Spleen (tissue), 11 donors: ENCODE data around the gene POLDIP3. TPM values are rescaled to one million over a fixed set of nuclear protein-coding genes. Genes with fewer than 3 reads are reported as not detected.

Experiments used
- DNase-seq: peaks from one replicate; pipeline ENCODE4 v3.0.0-alpha.2; 2020
- H3K27ac ChIP-seq, 8 donors: fragments of 200-600 bp; sonication (generic) in 7 of 8; 1 replicate in 4 of 8; 2 replicates in 4 of 8; pipeline versions ENCODE4 v1.5.0 to v1.8.0; 2016 to 2021; ENCODE audit warnings: inconsistent platforms in 4 of 8, mild to moderate bottlenecking in 4 of 8, moderate library complexity in 1 of 8
- H3K27me3 ChIP-seq, 7 donors: fragments of 200-600 bp; sonication (generic) in 6 of 7; replicated peaks in 1 of 7; 1 replicate in 4 of 7; 2 replicates in 3 of 7; pipeline versions ENCODE4 v1.5.0 to v1.8.0; 2016 to 2021; ENCODE audit warnings: inconsistent platforms in 3 of 7, mild to moderate bottlenecking in 1 of 7
- H3K36me3 ChIP-seq, 6 donors: fragments of 200-600 bp; sonication (generic) in 5 of 6; 1 replicate in 4 of 6; 2 replicates in 2 of 6; pipeline versions ENCODE4 v1.5.0 to v1.8.0; 2016 to 2021; ENCODE audit warnings: inconsistent platforms in 2 of 6
- H3K4me1 ChIP-seq, 6 donors: fragments of 200-600 bp; sonication (generic) in 5 of 6; 1 replicate in 3 of 6; 2 replicates in 3 of 6; pipeline versions ENCODE4 v1.5.0 to v1.8.0; 2016 to 2021; ENCODE audit warnings: inconsistent platforms in 3 of 6
- H3K4me3 ChIP-seq, 8 donors: fragments of 200-600 bp; sonication (generic) in 7 of 8; 1 replicate in 4 of 8; 2 replicates in 4 of 8; pipeline versions ENCODE4 v1.5.0 to v1.8.0; 2016 to 2021; ENCODE audit warnings: inconsistent platforms in 4 of 8, mild to moderate bottlenecking in 4 of 8, moderate library complexity in 2 of 8
- H3K9me3 ChIP-seq, 8 donors: fragments of 200-600 bp; sonication (generic) in 7 of 8; 1 replicate in 4 of 8; 2 replicates in 4 of 8; pipeline versions ENCODE4 v1.5.0 to v1.8.0; 2016 to 2021; ENCODE audit warnings: inconsistent platforms in 4 of 8
- POLR2A ChIP-seq, 3 donors: fragments of 450-650 bp; IDR thresholded peaks; one replicate each; pipeline ENCODE4 v1.5.1; 2017; ENCODE audit warnings: antibody characterized with exemption in 3 of 3, mild to moderate bottlenecking in 1 of 3
- POLR2AphosphoS5 ChIP-seq, 3 donors: sonication (generic); formaldehyde crosslinking; IDR thresholded peaks; one replicate each; pipeline ENCODE4 v1.5.1; 2017; ENCODE audit warnings: antibody characterized with exemption in 3 of 3
- WGBS, 5 donors: extraction: QIAGEN DNeasy Blood & Tissue Kit in 3 of 5; methylation state at CpG; one replicate each; pipeline versions ENCODE4 v1.1.5 to v1.1.7; 2013 to 2018; 5-methylcytosine and 5-hydroxymethylcytosine counted together
- intact Hi-C: fragments of 100-400 bp; cut with DNase I; formaldehyde crosslinking; loops from one replicate; pipeline ENCODE4 v1.15.0; 2023; ENCODE audit warnings: low total_unique reads
- polyA plus RNA-seq, 3 donors: library from polyadenylated mRNA; stranded (reverse); fragments of 200-250 nt; gene quantifications; one replicate each; pipeline ENCODE4 v1.2.1, GENCODE V29; 2013
- total RNA-seq, 7 donors: library from RNA; depleted of rRNA in 3 of 7; stranded (reverse); fragments of >200 nt in 3 of 7; fragmentation: NEBNext Ultra II Directional in 4 of 7; extraction: Animal tissue kit (Norgen Biotek cat#: 25700) in 4 of 7; gene quantifications; one replicate each; pipeline versions ENCODE4 v1.1.0 to v1.2.1, GENCODE V29; 2016 to 2021
- TF ChIP-seq, protein P1 (sequence below), 11 experiments: fragments of 200-600 bp in 7 of 11; fragments of 450-650 bp in 4 of 11; sonication (generic) in 4 of 11; IDR thresholded peaks in 8 of 11; conservative IDR thresholded peaks in 3 of 11; 1 replicate in 7 of 11; 2 replicates in 4 of 11; pipeline versions ENCODE4 v1.4.0 to v1.8.0; 2016 to 2021; ENCODE audit warnings: antibody characterized with exemption in 11 of 11, inconsistent platforms in 4 of 11, mild to moderate bottlenecking in 1 of 11
- donor health status: healthy with polysubstance abuse.
- donor health status: DM: no; HTN: no; CAD: no; lungs with moderate emphysema.
- donor health status: DM: no; HTN: no; CAD: no.
- donor health status: Bipolar disorder and iron deficiency.
- donor health status: healthy.
- donor health status: DM: no; HTN: no; CAD: no.
- donor health status: DM: yes; HTN: yes; CAD: no.

POLDIP3 gene
- total and polyA plus RNA-seq, 10 donors, result 17.5 to 64.7 (median 40.7) TPM

DNA sequence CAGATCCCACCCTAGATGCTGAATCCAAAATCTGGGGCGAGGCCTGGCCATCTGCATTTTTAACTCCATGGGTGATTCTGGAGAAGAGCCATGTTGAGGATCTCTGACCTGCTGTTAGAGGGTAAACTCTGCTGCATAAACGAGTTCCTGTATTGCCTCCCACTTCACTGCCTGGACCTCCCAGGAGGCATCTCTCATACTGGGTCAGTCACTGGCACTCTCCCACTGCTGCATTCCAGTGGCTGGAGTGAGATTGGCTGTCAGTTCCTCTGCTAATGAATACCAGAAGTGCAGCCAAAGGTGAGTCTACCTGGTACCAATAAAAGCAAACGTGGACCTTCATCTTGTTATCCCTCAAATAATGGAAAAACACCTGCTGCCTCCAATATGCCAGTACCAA is 10.3 kb downstream of the POLDIP3 start:
- TF ChIP-seq, protein P1, sequence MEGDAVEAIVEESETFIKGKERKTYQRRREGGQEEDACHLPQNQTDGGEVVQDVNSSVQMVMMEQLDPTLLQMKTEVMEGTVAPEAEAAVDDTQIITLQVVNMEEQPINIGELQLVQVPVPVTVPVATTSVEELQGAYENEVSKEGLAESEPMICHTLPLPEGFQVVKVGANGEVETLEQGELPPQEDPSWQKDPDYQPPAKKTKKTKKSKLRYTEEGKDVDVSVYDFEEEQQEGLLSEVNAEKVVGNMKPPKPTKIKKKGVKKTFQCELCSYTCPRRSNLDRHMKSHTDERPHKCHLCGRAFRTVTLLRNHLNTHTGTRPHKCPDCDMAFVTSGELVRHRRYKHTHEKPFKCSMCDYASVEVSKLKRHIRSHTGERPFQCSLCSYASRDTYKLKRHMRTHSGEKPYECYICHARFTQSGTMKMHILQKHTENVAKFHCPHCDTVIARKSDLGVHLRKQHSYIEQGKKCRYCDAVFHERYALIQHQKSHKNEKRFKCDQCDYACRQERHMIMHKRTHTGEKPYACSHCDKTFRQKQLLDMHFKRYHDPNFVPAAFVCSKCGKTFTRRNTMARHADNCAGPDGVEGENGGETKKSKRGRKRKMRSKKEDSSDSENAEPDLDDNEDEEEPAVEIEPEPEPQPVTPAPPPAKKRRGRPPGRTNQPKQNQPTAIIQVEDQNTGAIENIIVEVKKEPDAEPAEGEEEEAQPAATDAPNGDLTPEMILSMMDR (IDR thresholded peaks at IDR 0.05 in 8 of 11, conservative IDR thresholded peaks at IDR 0.05 in 3 of 11), result no peak
- TF ChIP-seq POLR2AphosphoS5 (IDR thresholded peaks at IDR 0.05) (no peak), POLR2A (IDR thresholded peaks at IDR 0.05) (no peak)
- no peaks in the 10 kb centered on the region for H3K27me3 ChIP-seq
- H3K36me3 ChIP-seq, result peaks cover 0 to 100% (median 44%) of the 10 kb centered on the region in 6 donors
- peaks cover 6 to 84% (median 45%) of the 10 kb centered on the region in 6 donors for H3K4me1 ChIP-seq
- WGBS, 5 donors, result 66 to 87% (median 79%) methylated on average over 3 of the region's 3 CpGs
- H3K9me3 ChIP-seq, result no peaks in the 10 kb centered on the region
- no peak overlapping the region for H3K4me3 ChIP-seq
- intact Hi-C loops, result no loop called here
- DNase-seq, result no peak
- no peak overlapping the region for H3K27ac ChIP-seq

DNA sequence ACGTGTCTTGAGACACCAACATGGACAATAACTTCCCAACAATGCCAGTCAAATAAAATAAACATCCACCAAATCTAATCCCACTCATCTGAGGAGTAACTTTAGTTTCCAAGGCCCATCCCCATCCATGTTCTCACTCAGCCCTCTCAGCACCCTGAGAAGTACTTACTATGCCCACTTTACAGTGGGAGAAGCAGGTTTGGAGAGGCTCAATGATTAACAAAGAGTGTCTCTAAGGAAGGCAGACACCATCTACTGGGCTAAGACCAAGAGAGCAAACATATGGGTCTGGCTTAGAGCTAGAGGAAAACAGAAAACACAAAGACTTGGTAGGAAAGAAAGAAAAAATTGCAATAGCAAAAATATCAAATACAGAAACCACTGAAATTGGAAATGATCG is 11.3 kb downstream of the POLDIP3 start:
- intact Hi-C loops, result no loop called here
- no peaks in the 10 kb centered on the region for H3K9me3 ChIP-seq
- TF ChIP-seq POLR2AphosphoS5 (IDR thresholded peaks at IDR 0.05) (no peak), POLR2A (IDR thresholded peaks at IDR 0.05) (no peak)
- TF ChIP-seq, protein P1 (IDR thresholded peaks at IDR 0.05 in 8 of 11, conservative IDR thresholded peaks at IDR 0.05 in 3 of 11), result no peak
- 87 to 97% (median 92%) methylated on average over 2 of the region's 2 CpGs for WGBS, 5 donors
- no peak for DNase-seq
- H3K36me3 ChIP-seq, result peaks cover 4 to 100% (median 54%) of the 10 kb centered on the region in 6 donors
- H3K27me3 ChIP-seq, result no peaks in the 10 kb centered on the region
- H3K27ac ChIP-seq, result no peak overlapping the region
- no peak overlapping the region for H3K4me3 ChIP-seq
- H3K4me1 ChIP-seq, result peaks cover 0 to 74% (median 36%) of the 10 kb centered on the region in 6 donors

DNA sequence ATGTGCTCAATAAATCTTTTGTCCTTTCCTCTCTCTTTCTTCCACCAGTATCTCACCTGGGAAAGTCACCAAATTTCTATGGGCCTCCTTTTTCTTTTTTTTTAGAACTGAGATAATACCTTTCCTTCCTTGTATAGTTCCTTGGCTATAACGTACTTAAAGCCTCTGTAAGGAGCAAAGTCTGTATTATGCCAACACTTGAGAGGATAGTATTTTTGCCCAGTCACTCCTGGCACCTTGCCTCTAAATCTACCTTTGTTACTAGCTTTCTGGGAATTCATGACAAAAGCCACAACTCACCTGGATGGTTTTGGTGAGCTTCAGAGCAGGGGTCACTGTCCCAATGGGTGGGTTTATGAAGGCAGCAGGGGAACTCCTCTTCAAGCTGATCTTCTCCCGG is 12.2 kb downstream of the POLDIP3 start:
- intact Hi-C loops, result no loop called here
- H3K4me3 ChIP-seq, result no peak overlapping the region
- TF ChIP-seq POLR2AphosphoS5 (IDR thresholded peaks at IDR 0.05), result no peak
- TF ChIP-seq POLR2A (IDR thresholded peaks at IDR 0.05), result no peak
- TF ChIP-seq, protein P1 (IDR thresholded peaks at IDR 0.05 in 8 of 11, conservative IDR thresholded peaks at IDR 0.05 in 3 of 11), result no peak
- WGBS, 5 donors, result 77 to 94% (median 83%) methylated on average over 2 of the region's 2 CpGs
- peak overlapping the region in 6 of 8 donors; percentile 4 to 55 (median 21) for H3K27ac ChIP-seq
- H3K4me1 ChIP-seq, result peaks cover 0 to 66% (median 35%) of the 10 kb centered on the region in 6 donors
- no peaks in the 10 kb centered on the region for H3K9me3 ChIP-seq
- H3K27me3 ChIP-seq, result no peaks in the 10 kb centered on the region
- H3K36me3 ChIP-seq, result peaks cover 4 to 100% (median 63%) of the 10 kb centered on the region in 6 donors
- DNase-seq, result no peak

DNA sequence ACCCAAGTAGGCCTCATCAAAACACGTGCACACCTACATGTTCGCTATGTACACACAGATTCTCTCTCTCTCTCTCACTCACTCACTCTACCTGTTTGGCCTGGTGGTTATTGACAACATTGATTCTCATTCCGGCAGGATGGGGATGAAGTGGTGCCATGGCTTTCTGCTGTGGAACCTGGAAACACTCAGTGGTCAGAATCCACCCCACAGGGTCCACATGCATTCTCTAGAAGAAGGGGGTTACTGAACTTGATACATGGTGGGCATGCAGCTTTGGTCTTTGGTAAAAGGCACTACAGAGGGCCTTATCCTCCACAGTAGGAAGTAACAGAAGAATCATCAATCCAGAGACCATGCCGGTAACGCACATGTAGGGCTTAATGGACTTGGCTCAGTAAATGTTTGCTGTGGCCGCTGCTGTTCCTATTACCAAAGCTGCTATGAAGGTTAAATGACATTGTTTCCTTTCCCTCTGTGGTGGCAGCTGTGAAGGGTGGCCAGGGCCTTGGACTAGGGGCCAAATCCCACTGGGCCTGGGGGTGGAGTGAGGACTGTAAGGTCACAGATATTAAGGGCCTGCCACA is 12.7 kb downstream of the POLDIP3 start:
- no peaks in the 10 kb centered on the region for H3K27me3 ChIP-seq
- intact Hi-C loops, result no loop called here
- TF ChIP-seq POLR2A (IDR thresholded peaks at IDR 0.05) (no peak), POLR2AphosphoS5 (IDR thresholded peaks at IDR 0.05) (peak in 2 of 3 donors; percentile 30 to 40)
- peaks cover 4 to 100% (median 68%) of the 10 kb centered on the region in 6 donors for H3K36me3 ChIP-seq
- 85 to 94% (median 86%) methylated on average over 6 of the region's 6 CpGs for WGBS, 5 donors
- H3K9me3 ChIP-seq, result no peaks in the 10 kb centered on the region
- peak overlapping the region in 6 of 8 donors; percentile 4 to 55 (median 21) for H3K27ac ChIP-seq
- peaks cover 0 to 67% (median 37%) of the 10 kb centered on the region in 6 donors for H3K4me1 ChIP-seq
- no peak for DNase-seq
- no peak overlapping the region for H3K4me3 ChIP-seq
